ENCODE data around the gene COL1A1.

The COL1A1 gene

DNA sequence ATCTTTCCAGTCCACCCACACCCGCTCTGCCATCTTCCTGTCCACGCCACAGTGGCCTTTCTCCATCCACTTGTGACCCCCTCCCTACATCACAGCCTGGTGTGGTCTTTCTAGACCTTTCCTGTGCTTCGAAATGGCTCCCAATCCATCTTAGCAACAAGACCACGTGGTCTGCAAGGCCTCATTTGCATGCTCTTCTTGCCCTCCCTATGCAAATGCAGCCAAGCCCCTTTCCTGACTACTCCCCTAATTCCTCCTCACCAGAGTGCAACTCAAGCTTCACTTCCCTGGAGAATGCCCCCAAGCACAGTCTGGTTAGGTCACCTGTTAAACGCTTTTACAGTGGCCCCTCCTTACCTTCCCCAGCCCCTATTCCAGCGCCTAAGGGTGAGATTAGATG is 57.1 kb downstream of the COL1A1 start:
- Histone ChIP-seq H3K9ac (ENCODE audit: low read depth, low read length) (no peak overlapping the region), H4K20me1 (ENCODE audit: insufficient read depth, low read length) (peaks cover 81% of the 10 kb centered on the region), H3K79me2 (ENCODE audit: insufficient read depth, low read length) (peaks cover 32% of the 10 kb centered on the region), H3K4me1 (ENCODE audit: insufficient read depth, low read length) (peaks cover 58% of the 10 kb centered on the region), H3K4me2 (ENCODE audit: insufficient read depth, low read length) (no peak overlapping the region), H3K36me3 (ENCODE audit: insufficient read depth, low read length) (peaks cover 69% of the 10 kb centered on the region), H3K9me3 (ENCODE audit: insufficient read depth, low read length, severe bottlenecking) (no peaks in the 10 kb centered on the region), H2AFZ (ENCODE audit: low read depth, low read length) (no peak overlapping the region), H3K4me3 (ENCODE audit: low read depth in 1 of 2, low read length in 2 of 2) (no peak overlapping the region), H3K27me3 (ENCODE audit: insufficient read depth, low read length, poor library complexity) (no peaks in the 10 kb centered on the region), H3K27ac (ENCODE audit: low read length) (no peak overlapping the region)
- TF ChIP-seq CTCF (IDR thresholded peaks at IDR 0.05; ENCODE audit: borderline replicate concordance, extremely low read depth, low read length, poor library complexity, severe bottlenecking): no peak
- no peak for TF ChIP-seq EZH2 (IDR thresholded peaks at IDR 0.05; ENCODE audit: borderline replicate concordance, low read depth, low read length, severe bottlenecking)
- DNase-seq (no peak), ATAC-seq (ENCODE audit: insufficient read depth, low read depth) (no peak)

DNA sequence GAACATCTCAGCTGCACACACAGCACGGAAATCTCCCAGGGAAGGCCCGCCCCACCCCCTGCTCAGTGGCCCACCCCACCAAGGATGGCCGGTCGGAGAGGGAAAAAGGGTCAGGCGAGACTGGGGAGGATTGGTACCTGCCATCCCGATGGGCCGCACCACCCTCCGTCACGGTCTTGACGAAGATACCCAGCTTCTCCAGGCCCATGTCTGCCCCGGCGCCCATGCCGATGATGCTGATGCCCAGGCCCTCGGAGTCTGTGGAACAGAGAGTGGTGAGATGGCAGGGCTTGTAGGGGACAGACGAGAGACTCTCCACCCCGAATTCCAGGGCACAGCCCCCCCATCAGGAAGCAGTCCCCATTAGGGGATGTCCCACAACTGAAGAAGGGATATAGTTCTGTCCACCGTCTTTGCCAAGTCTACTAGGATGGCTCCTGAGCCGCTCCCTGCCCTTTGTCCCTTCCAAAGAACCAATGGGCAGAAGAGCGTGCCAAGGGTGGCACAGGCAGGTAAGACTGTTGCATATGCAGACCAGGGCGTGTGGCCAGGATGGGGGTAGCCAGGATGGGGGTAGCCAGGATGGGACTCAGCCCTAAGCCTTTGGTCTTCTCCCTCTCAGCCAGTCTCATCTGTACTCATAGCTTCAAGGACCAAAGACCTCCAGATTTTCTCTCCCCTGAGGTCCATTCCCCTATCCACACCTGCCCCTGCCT is 57.8 kb downstream of the COL1A1 start:
- Histone ChIP-seq H3K4me2 (ENCODE audit: insufficient read depth, low read length) (no peak overlapping the region), H4K20me1 (ENCODE audit: insufficient read depth, low read length) (peaks cover 82% of the 10 kb centered on the region), H3K9me3 (ENCODE audit: insufficient read depth, low read length, severe bottlenecking) (no peaks in the 10 kb centered on the region), H3K9ac (ENCODE audit: low read depth, low read length) (no peak overlapping the region), H3K27me3 (ENCODE audit: insufficient read depth, low read length, poor library complexity) (no peaks in the 10 kb centered on the region), H3K4me1 (ENCODE audit: insufficient read depth, low read length) (peaks cover 52% of the 10 kb centered on the region), H3K27ac (ENCODE audit: low read length) (no peak overlapping the region), H3K36me3 (ENCODE audit: insufficient read depth, low read length) (peaks cover 76% of the 10 kb centered on the region), H2AFZ (ENCODE audit: low read depth, low read length) (no peak overlapping the region), H3K79me2 (ENCODE audit: insufficient read depth, low read length) (peaks cover 27% of the 10 kb centered on the region), H3K4me3 (ENCODE audit: low read depth in 1 of 2, low read length in 2 of 2) (no peak overlapping the region)
- TF ChIP-seq EZH2 (IDR thresholded peaks at IDR 0.05; ENCODE audit: borderline replicate concordance, low read depth, low read length, severe bottlenecking) (no peak), CTCF (IDR thresholded peaks at IDR 0.05; ENCODE audit: borderline replicate concordance, extremely low read depth, low read length, poor library complexity, severe bottlenecking) (no peak)
- no peak for DNase-seq
- no peak for ATAC-seq (ENCODE audit: insufficient read depth, low read depth)

DNA sequence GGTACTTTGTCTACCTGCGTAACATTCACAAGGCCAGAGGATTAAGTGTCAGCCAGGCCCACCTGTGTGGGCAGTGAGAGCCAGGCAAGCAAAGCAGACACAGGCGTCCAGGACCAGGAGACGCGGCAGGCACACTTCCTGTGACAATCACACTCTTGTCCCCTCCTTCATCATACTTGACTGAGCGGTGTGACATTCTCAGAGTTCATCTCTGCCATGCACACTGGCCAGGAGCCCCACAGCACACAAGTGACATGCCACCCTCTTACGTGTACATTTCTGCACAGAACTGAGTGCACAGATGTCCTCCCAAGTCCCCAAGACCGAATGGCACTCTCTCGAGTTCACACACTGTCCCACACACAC is 59.7 kb downstream of the COL1A1 start:
- H3K36me3 ChIP-seq (ENCODE audit: insufficient read depth, low read length): peaks cover 91% of the 10 kb centered on the region
- TF ChIP-seq CTCF (IDR thresholded peaks at IDR 0.05; ENCODE audit: borderline replicate concordance, extremely low read depth, low read length, poor library complexity, severe bottlenecking) (no peak), EZH2 (IDR thresholded peaks at IDR 0.05; ENCODE audit: borderline replicate concordance, low read depth, low read length, severe bottlenecking) (no peak)
- H3K4me2 ChIP-seq (ENCODE audit: insufficient read depth, low read length): no peak overlapping the region
- H3K4me1 ChIP-seq (ENCODE audit: insufficient read depth, low read length): peaks cover 33% of the 10 kb centered on the region
- H3K9ac ChIP-seq (ENCODE audit: low read depth, low read length): no peak overlapping the region
- no peaks in the 10 kb centered on the region for H3K27me3 ChIP-seq (ENCODE audit: insufficient read depth, low read length, poor library complexity)
- no peak overlapping the region for H3K4me3 ChIP-seq (ENCODE audit: low read depth in 1 of 2, low read length in 2 of 2)
- no peaks in the 10 kb centered on the region for H3K9me3 ChIP-seq (ENCODE audit: insufficient read depth, low read length, severe bottlenecking)
- H3K79me2 ChIP-seq (ENCODE audit: insufficient read depth, low read length): peaks cover 8% of the 10 kb centered on the region
- H2AFZ ChIP-seq (ENCODE audit: low read depth, low read length): no peak overlapping the region
- 0 out of 2 replicates have a peak overlapping the region, but pooled peaks have one; percentile 4 for H3K27ac ChIP-seq (ENCODE audit: low read length)
- DNase-seq: no peak
- H4K20me1 ChIP-seq (ENCODE audit: insufficient read depth, low read length): peaks cover 79% of the 10 kb centered on the region
- no peak for ATAC-seq (ENCODE audit: insufficient read depth, low read depth)

Measured in DND-41 (cell line).